ENCODE measurements around the gene SLC35F6.
"Not testable (repeated sequence)": the region's sequence is repeated elsewhere in the genome, so short reads cannot be mapped to it uniquely, and the experiment has no call there.

SLC35F6 gene

DNA sequence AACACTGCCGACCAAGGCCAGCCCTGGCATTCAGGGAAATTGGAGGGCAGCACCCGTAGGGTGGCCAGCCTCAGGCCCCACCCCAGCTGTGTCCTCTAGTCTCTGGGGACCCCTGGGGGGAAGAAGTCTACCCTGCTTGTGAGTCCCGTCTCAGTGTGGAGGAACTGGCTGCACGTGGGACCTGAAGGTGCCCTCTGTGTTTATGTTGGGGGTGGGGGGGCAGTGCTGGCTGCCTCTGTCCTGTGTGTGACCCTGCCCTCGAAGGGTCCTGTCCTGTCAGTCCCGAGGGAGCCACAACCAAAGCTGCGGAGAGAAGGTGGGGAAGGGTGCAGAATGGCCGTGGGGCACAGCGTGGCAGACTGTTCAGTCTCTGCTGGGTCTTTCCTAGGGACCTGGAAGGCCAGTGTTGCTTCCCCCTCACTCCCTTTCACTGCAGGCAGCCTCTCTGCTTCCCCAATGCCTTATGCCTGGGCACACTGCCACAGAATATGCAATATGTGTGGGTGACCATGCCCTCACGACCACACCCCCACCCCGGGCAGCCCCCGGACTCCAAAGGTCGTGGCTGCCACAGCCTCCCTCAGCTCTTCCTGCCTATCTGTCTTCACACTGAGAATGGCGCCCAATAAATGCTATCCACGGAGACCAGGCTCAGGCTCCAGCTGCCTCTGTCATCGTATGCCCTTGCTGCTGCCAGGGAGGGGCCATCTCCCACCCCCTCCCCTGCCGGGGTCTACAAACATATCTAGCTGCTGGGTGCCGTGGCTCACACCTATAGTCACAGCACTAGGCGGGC is 33.3 kb upstream of the SLC35F6 start:
- DNase-seq (ENCODE audit: low spot score): no peak

DNA sequence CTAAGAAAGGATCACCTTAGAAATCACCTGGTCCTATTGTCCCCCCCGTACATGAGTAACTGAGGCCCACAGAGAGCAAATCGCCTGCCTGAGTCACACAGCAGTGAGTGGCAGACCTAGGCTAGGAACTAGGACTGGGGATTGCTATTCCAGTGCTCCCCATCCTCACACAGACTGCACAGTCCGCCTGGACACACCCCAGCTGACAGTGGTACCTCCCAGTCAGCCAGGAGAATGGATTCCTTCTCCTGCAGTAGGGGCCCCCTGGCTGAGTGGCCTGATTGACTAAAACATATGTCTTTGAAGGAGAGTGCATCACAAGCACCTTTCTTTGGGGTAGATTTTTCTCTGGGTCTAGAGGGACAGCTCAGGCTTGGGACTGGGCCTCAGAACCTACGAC is 32.4 kb upstream of the SLC35F6 start:
- no peak for DNase-seq (ENCODE audit: low spot score)

DNA sequence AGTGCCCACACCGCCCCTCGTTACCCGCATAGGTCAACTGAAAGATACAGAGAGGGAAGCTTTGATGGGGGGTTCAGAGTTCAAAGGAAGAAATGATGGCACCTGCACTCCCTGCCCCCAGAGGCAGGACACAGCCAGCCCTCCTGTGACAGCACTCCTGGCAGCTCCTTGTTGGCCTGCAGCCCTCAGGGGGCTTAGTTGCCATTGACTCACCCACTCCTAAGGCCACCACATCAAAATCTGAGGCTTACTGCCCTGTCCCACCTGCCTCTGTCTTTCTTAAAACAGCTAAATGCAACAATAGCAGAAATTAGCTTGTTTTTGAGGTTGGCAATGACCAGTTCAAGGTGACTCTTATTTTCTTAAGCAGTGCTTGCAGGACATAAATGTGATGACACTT is 31.6 kb upstream of the SLC35F6 start:
- no peak for DNase-seq (ENCODE audit: low spot score)

DNA sequence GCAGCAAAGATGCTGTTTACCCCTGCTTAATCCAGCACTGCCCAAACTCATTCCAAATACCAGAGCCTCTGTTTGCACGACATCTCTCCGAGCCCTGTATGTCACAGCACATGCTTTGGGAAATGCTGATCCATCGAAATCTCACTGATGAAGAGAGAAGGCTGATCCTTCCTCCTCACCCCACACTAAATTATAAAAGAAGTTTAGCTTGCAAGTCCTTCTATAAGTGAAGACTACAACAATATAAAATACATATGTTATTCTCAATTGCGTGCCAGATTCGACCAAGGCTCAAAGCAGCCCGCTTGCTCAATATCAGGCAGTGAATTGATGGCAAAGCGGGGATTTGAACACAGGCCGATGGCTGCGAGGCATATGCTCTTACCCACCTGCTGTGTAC is 30.7 kb upstream of the SLC35F6 start:
- DNase-seq (ENCODE audit: low spot score): no peak

DNA sequence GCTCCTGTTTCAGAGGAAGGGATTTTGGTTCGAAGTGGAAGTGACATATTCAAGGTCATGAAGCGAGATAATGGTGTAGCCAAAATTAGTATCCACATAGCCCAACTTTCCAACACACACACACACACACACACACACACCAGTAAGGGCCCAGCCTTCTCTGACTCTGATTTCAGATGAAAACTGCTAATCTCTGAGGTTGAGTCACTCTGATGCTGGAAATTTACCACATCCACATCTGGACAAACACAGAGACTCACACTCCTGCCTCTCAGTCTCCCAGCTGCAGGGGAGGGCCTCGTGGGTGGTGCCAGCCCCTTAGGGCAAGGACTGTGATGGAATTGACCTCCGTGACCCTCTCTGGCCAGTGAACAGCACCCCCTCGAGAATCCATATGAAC is 29.0 kb upstream of the SLC35F6 start:
- no peak for DNase-seq (ENCODE audit: low spot score)

DNA sequence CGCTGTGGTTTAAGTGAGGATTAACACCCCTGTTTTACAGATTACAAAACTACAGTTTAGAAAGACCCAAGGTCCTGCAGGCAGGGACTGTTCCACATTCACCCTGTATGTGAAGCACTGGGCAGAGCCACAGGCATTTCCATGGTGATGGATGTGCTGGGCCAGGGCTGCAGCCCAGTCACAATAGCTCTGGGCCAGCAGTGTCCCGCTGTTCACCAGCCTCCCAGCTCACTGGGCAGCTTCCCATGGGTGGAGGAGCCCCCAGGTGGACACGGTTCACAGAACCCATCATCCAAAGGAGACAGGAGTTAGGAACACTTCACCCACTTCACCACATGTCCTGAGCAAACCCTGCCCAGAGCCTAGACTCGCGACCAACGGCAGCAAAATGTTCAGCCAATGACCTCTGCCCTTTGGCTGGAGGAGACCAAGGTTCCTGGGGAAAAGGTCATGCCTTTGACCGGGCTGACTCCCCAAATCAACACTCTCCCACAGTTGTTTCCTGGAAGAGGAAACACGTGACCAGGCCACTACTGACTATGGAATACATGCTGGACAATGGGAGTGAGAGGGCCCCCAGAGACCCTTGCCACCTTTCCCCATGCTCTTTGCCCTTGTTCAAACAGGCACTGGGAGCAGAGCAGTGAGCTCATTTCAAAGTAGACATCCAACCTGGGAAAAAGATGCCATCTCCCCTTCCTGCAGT is 28.0 kb upstream of the SLC35F6 start:
- no peak for DNase-seq (ENCODE audit: low spot score)

DNA sequence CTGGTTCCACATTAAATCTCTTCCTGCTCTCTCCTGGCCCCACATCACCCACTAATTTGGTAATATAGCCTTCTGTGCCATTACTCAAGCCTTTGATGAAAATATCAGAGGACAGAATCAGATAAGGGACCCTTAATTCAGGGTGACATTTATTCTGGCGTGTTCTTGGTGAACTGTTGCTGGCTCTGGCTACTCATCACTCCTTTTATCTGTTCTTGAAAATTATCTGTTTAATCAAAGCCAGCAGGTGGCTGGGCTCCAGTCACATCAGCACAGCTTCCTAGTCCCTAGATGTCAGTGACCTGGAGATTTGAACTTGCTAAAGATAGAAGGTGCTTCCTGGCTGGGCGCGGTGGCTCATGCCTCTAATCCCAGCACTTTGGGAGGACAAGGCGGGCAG is 26.9 kb upstream of the SLC35F6 start:
- DNase-seq (ENCODE audit: low spot score): no peak

DNA sequence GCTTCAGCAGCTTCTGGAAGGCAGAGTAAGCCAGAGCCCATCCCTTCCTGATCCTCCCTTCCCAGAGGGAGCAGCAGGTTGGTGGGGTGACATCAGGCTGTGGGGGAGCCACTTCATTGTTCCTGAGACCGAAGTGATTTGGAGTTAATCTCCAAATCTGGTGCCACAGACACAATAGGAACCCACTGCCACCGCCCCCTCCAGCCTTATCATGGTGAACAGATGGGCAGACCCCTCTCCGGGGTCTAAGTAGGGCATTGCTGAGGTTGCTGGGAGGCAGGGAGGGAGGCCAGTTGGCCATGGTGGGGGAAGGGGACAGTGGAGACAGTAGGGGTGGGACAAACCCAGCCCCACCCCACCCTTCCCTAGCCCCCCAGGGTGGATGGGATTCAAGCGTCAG is 25.6 kb upstream of the SLC35F6 start:
- DNase-seq (ENCODE audit: low spot score): no peak

DNA sequence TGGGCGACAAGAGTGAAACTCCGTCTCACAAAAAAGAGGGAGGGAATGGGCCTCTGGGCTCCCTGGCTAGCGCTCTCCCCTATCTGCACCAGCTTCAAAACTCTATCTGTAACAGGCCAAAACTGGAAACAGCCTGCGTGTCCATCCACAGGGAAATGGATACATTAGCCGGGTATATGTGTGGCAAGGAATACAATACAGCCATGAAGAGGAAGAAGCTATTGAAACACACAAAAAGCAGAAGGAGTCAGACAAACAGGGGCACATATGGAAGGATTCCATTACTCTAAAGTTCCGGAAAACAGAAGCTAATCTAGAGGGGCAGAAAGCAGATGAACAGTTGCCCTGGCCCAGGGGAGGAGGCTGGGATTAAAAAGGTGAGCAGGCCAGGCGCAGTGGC is 24.6 kb upstream of the SLC35F6 start:
- no peak for DNase-seq (ENCODE audit: low spot score)

DNA sequence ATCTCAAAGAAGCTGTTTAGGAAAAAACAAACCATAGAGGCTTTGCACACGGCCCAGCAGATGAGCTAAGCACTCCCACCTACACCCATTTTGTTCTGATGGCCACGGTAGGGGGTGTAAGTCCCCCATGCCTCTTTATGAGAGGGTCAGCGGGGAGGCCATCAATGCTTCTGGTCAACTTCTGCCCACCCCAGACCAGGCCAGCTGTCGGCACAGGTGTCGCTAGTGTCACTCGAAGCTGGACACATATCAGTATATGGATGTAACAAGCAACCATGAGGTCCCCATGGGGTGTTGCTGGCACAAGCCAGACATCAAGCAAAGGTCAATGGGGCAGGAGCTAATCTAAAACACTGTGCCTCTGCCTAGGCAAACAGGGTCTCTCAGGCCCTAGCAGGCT is 23.7 kb upstream of the SLC35F6 start:
- no peak for DNase-seq (ENCODE audit: low spot score)

DNA sequence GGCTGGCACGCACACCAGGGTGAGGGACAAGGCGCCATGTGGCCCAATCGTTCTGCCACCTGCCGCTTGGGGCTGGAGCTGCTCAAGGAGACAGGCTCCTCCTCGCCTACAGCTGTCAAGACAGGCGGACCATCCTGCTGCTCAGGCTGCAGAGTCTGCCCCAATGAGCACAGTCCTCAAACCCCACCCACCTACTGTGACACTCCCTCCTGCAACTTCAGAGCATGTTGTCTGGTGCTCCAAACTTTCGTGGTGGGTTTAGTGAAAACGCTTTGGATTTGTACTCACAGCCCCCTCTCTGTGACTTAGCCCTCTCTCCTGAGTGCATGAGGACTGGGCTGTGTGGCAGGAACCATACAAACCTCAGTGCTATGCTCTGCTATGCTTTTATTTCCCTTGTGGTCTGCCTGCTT is 23.2 kb upstream of the SLC35F6 start:
- no peak for DNase-seq (ENCODE audit: low spot score)

DNA sequence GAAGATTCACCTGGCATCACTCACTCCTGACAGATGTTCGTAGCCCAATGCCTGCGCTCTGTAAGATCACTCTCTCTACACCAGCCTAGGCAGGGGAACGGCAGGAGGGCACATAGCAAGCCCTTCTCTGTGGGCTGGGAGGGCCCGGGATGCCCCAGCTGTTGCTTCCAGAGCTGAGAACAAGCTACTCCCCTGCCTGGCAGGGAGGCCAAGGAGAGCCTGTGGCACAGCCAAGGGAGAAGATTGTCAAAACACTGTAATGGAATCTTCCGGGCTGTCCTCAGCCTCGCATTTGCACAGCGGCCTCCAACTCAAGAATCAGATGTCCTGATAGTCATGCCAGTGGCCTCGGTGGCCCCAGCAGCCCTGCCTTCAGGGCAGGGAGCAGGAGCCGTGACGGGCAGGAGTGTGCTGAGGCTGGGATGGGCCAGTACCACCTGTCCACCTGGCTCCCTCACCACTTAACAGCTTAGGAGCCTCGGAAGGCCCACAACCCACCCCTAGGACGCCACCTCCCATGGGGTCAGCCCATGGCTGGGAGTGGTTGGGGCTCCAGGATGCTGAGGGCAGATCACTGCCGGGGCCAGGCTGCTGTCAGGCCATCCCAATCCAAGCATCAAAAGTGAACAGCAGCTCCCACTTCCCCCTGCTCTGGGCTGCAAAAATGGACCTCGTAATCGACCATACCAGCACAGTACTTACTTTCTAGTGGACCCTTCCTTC is 21.9 kb upstream of the SLC35F6 start:
- DNase-seq (ENCODE audit: low spot score): no peak

DNA sequence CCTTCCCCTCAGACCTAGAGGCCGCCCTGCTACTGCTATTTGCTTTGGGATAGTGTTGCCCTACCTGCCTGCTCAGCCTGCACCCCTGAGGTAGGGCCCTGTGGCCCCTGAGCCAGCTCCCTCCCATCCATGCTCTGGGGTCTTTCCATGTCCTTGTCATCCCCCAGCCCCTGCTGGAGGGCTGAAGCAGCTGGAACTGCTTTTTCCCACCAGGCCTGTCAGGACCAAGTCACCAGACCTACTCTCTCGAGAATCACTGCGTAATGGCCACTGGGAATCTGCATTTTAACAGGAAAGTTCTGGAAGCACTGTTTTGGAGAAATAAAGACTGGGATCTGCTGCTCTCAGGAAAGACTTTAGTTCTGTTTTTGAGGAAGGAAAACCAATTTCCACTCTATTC is 20.2 kb upstream of the SLC35F6 start:
- DNase-seq (ENCODE audit: low spot score): no peak

DNA sequence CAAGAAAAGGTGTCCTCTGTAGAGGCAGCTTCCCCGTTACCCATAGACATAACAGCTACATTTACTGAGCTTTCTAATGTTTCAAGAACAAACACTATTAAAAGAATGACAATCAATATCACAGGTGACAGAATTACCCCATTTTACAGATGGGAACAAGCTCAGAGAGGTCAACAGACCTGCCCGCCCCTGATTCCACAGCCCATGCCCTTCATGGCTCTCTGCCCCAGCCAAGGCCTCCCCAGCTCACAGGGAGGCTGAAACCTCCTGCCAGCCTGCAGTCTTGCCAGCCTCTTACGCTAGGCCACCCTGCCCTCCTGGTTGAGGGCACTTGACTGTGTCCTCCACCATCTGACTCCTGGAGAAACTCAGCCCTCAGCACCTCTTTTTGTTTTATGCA is 19.1 kb upstream of the SLC35F6 start:
- DNase-seq (ENCODE audit: low spot score): no peak

DNA sequence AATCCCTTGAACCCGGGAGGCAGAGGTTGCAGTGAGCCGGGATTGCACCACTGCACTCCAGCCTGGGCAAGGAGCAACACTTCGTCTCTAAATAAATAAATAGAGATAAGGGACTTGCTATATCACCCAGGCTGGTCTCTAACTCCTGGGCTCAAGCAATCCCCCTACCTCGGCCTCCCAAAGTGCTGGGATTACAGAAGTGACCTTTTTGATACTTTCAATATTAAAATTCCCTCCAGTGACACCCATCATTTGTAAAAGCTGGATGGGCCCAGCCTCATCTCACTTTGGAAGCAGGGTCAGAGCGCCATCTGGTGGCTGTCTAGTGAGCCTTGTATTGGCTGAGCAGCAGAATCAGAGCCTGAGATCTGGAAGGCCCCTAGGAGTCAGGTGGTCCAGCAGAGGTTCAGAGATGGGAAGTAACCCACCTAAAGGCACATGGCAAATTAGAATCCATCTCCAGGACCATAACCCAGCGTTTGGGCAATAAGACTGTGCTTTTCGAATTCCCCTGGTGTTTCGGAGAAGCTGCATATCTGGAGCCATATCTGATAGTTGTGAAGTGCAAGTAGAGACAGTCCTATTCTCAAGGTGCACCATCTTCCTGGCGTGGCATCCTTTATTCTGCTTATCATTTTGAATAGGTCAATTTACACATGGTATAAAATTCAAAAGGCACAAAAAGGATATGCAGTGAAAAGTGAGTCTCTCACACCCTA is 18.3 kb upstream of the SLC35F6 start:
- peak; percentile 88 for DNase-seq (ENCODE audit: low spot score)

DNA sequence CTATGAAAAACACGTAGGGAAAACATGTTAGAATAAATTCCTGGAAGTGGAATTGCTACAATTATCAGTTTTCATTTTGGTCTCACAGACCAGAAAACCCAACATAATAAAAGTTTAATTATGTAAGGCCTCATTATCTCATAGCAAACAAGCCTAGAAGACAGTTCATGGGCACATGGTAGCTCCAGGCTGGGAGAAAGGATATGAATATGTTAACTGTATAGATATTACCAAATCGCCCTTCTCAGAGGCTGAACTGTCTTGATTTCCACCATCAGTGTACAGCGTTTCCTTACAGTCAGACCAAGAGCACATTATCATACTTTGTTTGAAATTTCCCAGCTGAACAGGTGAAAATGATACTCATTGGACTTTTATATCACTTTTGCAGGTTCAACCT is 17.1 kb upstream of the SLC35F6 start:
- DNase-seq (ENCODE audit: low spot score): no peak

DNA sequence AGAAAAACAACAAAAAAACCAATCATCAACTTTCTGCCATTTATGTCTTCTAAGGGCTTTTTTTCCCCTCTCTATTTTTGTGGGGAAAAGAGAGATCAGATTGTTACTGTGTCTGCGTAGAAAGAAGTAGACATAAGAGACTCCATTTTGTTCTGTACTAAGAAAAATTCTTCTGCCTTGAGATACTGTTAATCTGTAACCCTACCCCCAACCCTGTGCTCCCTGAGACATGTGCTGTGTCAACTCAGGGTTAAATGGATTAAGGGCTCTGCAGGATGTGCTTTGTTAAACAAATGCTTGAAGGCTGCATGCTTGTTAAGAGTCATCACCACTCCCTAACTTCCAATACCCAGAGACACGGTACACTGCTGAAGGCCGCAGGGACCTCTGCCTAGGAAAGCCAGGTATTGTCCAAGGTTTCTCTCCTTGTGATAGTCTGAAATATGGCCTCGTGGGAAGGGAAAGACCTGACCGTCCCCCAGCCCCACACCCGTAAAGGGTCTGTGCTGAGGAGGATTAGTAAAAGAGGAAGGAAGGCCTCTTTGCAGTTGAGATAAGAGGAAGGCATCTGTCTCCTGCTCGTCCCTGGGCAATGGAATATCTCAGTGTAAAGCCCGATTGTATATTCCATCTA is 14.2 kb upstream of the SLC35F6 start:
- not testable (repeated sequence) for DNase-seq (ENCODE audit: low spot score)

DNA sequence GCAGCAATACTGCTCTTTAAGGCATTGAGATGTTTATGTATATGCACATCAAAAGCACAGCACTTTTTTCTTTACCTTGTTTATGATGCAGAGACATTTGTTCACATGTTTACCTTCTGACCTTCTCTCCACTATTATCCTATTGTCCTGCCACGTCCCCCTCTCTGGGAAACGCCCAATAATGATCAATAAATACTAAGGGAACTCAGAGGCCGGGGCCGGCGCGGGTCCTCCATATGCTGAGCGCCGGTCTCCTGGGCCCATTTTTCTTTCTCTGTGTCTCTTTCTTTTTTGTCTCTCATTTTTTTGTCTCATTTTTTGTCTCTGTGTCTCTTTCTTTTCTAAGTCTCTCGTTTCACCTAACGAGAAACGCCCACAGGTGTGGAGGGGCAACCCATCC is 13.6 kb upstream of the SLC35F6 start:
- not testable (repeated sequence) for DNase-seq (ENCODE audit: low spot score)

DNA sequence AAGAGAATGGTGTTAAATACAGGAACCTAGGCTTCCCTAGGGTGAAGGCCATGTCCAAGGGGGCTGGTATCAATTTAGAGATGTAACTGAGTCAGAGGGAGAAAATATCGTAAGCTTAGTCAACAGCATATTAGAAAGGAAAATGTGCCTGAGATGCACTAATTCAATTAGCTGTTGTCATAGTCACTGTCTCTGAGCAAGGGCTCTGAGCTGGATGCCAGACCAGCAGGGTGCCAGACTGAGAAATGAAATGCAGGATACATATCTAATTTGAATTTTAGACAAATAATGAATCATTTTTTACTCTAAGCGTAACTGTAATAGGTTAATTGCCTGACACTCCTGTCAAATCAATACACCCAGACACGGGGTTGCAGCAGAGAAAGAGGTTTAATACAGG is 11.4 kb upstream of the SLC35F6 start:
- DNase-seq (ENCODE audit: low spot score): no peak

DNA sequence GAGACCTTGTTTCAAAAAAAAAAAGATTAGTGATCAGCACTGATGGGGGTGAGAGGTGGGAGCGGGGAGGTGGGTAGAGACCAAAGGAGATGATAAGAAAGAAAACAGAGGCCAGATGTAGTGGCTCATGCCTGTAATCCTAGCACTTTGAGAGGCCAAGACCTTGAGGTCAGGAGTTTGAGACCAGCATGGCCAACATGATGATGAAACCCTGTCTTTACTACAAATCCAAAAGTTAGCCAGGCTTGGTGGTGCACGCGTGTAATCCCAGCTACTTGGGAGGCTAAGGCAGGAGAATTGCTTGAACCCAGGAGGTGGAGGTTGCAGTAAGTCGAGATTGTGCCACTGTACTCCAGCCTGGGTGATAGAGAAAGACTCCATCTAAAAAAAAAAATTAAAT is 9.5 kb upstream of the SLC35F6 start:
- no peak for DNase-seq (ENCODE audit: low spot score)

DNA sequence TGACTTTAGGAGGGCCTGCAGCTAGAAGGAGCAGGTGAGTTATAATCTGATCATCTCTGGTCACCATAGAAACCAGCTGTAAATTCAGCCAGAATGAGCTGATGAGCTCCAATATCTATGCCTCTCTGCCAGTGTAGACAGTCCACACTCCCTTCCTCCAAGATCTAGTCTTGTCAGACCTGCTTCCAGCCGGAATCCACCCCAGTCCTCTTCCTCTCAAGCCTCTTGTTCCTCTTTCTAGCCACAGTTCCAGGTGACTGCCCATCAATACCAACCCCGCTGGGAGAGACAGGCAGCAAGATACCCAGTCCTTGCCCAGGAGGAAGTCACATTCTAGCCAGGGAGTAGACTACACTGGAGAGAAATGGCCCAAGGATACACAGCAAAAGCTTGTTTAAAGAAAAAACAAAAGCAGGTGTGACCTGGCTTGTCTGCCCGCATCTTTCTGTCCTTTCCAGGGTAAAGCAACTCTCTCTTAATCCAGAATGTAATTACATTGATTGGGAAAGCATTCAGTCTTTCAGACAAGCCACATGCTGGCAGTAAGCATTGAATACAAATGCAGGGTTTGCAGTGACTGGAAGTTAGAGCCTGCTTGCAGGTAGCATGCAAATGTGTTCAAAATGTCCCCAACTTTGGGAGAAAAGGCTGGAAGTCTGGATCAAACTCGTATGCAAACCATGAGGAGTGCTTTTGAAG is 9.0 kb upstream of the SLC35F6 start:
- DNase-seq (ENCODE audit: low spot score): no peak

Data from hematopoietic multipotent progenitor cell treated with erythropoietin and hydrocortisone succinate and interleukin-3 and kit ligand, for 17 days (in vitro differentiated cells).